HepG2 (cell line): ENCODE measurements around the gene GAS2L1.

ENCODE experiments used
- ATF4 ChIP-seq, 2 experiments: fragments of 450-650 bp in 1 of 2; sonication (generic) in 1 of 2; formaldehyde crosslinking; IDR thresholded peaks; 2 replicates each; pipeline versions ENCODE4 v1.5.0 to v1.8.0; 2020 to 2022; ENCODE audit warnings: mild to moderate bottlenecking in 1 of 2, missing genetic modification reagents in 1 of 2
- FOXA3 ChIP-seq: IDR thresholded peaks from 2 replicates; pipeline ENCODE4 v1.6.1; 2016; ENCODE audit warnings: missing genetic modification reagents, missing compliant biosample characterization
- MAFK ChIP-seq, 2 experiments: IDR thresholded peaks in 1 of 2; conservative IDR thresholded peaks in 1 of 2; 2 replicates each; pipeline ENCODE4 v1.6.1; 2011; ENCODE audit warnings: improper control_type of control experiment in 2 of 2, low read length in 2 of 2
- SNAPC4 ChIP-seq: sonication (generic); formaldehyde crosslinking; IDR thresholded peaks from 2 replicates; pipeline ENCODE4 v1.4.0; 2020; ENCODE audit warnings: mild to moderate bottlenecking, missing genetic modification reagents
- ZFP36 ChIP-seq: fragments of 150-350 bp; IDR thresholded peaks from 2 replicates; pipeline ENCODE4 v1.6.1; 2018; ENCODE audit warnings: borderline replicate concordance, low read length, low read depth; ENCODE audit not compliant: partially characterized antibody
- ZNF350 ChIP-seq: sonication (generic); formaldehyde crosslinking; IDR thresholded peaks from 2 replicates; pipeline ENCODE4 v1.4.0; 2020; ENCODE audit warnings: mild to moderate bottlenecking, low read depth, missing genetic modification reagents, borderline replicate concordance
- TF ChIP-seq, protein P1 (sequence below): sonication (generic); formaldehyde crosslinking; IDR thresholded peaks from 2 replicates; pipeline ENCODE4 v1.8.1; 2023; ENCODE audit warnings: mild to moderate bottlenecking, missing genetic modification reagents, borderline replicate concordance

DNA sequence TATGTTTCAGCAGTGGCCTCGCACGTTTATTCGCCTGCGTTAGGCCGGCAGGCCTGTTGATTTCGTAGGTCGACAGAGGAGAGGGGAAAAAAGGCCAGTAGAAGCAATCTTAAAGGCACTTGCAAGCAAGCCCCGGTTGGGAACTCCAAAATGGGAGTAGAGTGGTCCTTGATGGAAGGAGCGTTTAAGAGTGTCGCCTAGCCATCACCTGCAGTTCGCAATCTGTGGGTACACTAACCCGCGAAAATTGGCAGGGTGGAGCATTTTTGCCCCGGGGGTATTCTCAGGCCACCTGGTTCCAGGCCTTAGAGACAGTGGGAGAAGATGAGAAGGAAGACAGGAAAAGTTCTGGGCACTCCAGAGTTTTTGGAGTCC, 37.2 kb upstream of the GAS2L1 start:
- TF ChIP-seq ATF4 (CRISPR knock-in tag; IDR thresholded peaks at IDR 0.05) (no peak), ZFP36 (no peak), MAFK (conservative IDR thresholded peaks at IDR 0.05 in 1 of 2, IDR thresholded peaks at IDR 0.05 in 1 of 2; ENCODE audit: low read length in 2 of 2) (no peak), FOXA3 (no peak), ZNF350 (CRISPR knock-in tag) (no peak), SNAPC4 (CRISPR knock-in tag) (no peak)
- TF ChIP-seq, protein P1, sequence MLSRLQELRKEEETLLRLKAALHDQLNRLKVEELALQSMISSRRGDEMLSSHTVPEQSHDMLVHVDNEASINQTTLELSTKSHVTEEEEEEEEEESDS (CRISPR knock-in tag), result no peak
